Kidney (tissue), 14 donors: Measurements from ENCODE around the gene TMEM108. TPM values are rescaled to one million over a fixed set of nuclear protein-coding genes. Genes with fewer than 3 reads are reported as not detected.

Source experiments
- DNase-seq, 5 donors: peaks; one replicate each; pipeline ENCODE4 v3.0.0-alpha.2; 2013 to 2020
- FAIRE-seq: peaks from 2 replicates; lab custom pipeline; 2012; peaks lifted over from hg19 to GRCh38; lab: Jason Lieb, UNC
- H3K27ac ChIP-seq, 2 donors: one replicate each; pipeline ENCODE4 v1.7.0; 2013; ENCODE audit warnings: low read depth in 2 of 2, low read length in 2 of 2, inconsistent platforms in 1 of 2
- H3K27me3 ChIP-seq: one replicate; pipeline ENCODE4 v1.7.1; 2013; ENCODE audit warnings: low read length, inconsistent platforms; ENCODE audit not compliant: control insufficient read depth, insufficient read depth
- H3K36me3 ChIP-seq, 3 donors: one replicate each; pipeline versions ENCODE4 v1.7.0 to v1.7.1; 2013; ENCODE audit warnings: low read length in 3 of 3, control low read depth in 1 of 3, inconsistent platforms in 1 of 3; ENCODE audit not compliant: insufficient read depth in 3 of 3, control insufficient read depth in 2 of 3
- H3K4me1 ChIP-seq, 3 donors: one replicate each; pipeline versions ENCODE4 v1.7.0 to v1.7.1; 2013; ENCODE audit warnings: low read length in 3 of 3, inconsistent platforms in 1 of 3, low read depth in 1 of 3; ENCODE audit not compliant: control insufficient read depth in 2 of 3, insufficient read depth in 2 of 3
- H3K4me3 ChIP-seq, 3 donors: one replicate each; pipeline versions ENCODE4 v1.7.0 to v1.8.1; 2013; ENCODE audit warnings: low read length in 3 of 3, control low read depth in 1 of 3, inconsistent platforms in 1 of 3
- H3K9ac ChIP-seq, 3 donors: one replicate each; pipeline versions ENCODE4 v1.7.0 to v1.7.1; 2013; ENCODE audit warnings: low read length in 3 of 3, control low read depth in 1 of 3, inconsistent platforms in 1 of 3
- H3K9me3 ChIP-seq, 3 donors: one replicate each; pipeline versions ENCODE4 v1.7.0 to v1.7.1; 2013; ENCODE audit warnings: low read length in 3 of 3, control low read depth in 1 of 3, inconsistent platforms in 1 of 3; ENCODE audit not compliant: control insufficient read depth in 2 of 3, insufficient read depth in 1 of 3
- CTCF ChIP-seq: IDR thresholded peaks from 3 replicates; pipeline ENCODE4 v1.5.1; 2012; ENCODE audit warnings: mild to moderate bottlenecking, moderate library complexity, borderline replicate concordance; ENCODE audit not compliant: insufficient read depth; ENCODE audit errors: extremely low read depth
- intact Hi-C: fragments of 100-400 bp; cut with DNase I; formaldehyde crosslinking; loops from one replicate; pipeline ENCODE4 v1.11.1; 2022
- polyA plus RNA-seq: library from polyadenylated mRNA; stranded (reverse); fragments of 350-450 nt; fragmentation: Illumina TruSeq; extraction: RNeasy Lipid Tissue Mini Kit (QIAGEN cat#74804); gene quantifications from one replicate; pipeline ENCODE4 v1.2.3, GENCODE V29; 2014; ENCODE audit warnings: low read depth, low replicate concordance; ENCODE audit not compliant: insufficient read depth
- total RNA-seq: library from RNA; stranded (reverse); fragmentation: NEBNext Ultra II Directional; extraction: Animal tissue kit (Norgen Biotek cat#: 25700); gene quantifications from one replicate; pipeline ENCODE4 v1.2.1, GENCODE V29; 2021
- donor health status: control.
- donor health status: control.
- donor health status: control.
- donor health status: control.
- donor health status: control.
- donor health status: DM: yes; HTN: yes; CAD: no.
- donor health status: Normal renal cell carcinoma (clear cell type).

TMEM108 gene
- total and polyA plus RNA-seq, 2 donors from 2014 or later: 0.91 to 1.5 TPM

GRCh38 chr3:133137042-133137996 is 99.1 kb downstream of the TMEM108 start:
- H3K9ac ChIP-seq: no peak overlapping the region
- FAIRE-seq (no peak), DNase-seq (no peak)
- H3K27me3 ChIP-seq: no peaks in the 10 kb centered on the region
- H3K27ac ChIP-seq: no peak overlapping the region
- no peaks in the 10 kb centered on the region for H3K36me3 ChIP-seq
- TF ChIP-seq CTCF: no peak
- intact Hi-C loops: no loop called here
- no peaks in the 10 kb centered on the region for H3K4me1 ChIP-seq
- no peaks in the 10 kb centered on the region for H3K9me3 ChIP-seq
- no peak overlapping the region for H3K4me3 ChIP-seq

GRCh38 chr3:133138017-133138416 is 99.8 kb downstream of the TMEM108 start:
- TF ChIP-seq CTCF: no peak
- no peaks in the 10 kb centered on the region for H3K36me3 ChIP-seq
- no peak for DNase-seq
- no peak overlapping the region for H3K4me3 ChIP-seq
- no peaks in the 10 kb centered on the region for H3K4me1 ChIP-seq
- no peak overlapping the region for H3K27ac ChIP-seq
- H3K27me3 ChIP-seq: no peaks in the 10 kb centered on the region
- H3K9me3 ChIP-seq: no peaks in the 10 kb centered on the region
- intact Hi-C loops: no loop called here
- H3K9ac ChIP-seq: no peak overlapping the region
- FAIRE-seq: no peak

- Histone ChIP-seq H3K9me3 (no peaks in the 10 kb centered on the region), H3K27ac (no peak overlapping the region), H3K4me1 (no peaks in the 10 kb centered on the region), H3K27me3 (no peaks in the 10 kb centered on the region), H3K36me3 (no peaks in the 10 kb centered on the region), H3K9ac (no peak overlapping the region), H3K4me3 (no peak overlapping the region)
- no peak for FAIRE-seq
- DNase-seq: no peak
- TF ChIP-seq CTCF: no peak
- intact Hi-C loops: no loop called here
Measured at GRCh38 chr3:133152056-133152455, 113.9 kb downstream of the TMEM108 start.
